AG04450 (cell line): ENCODE results near the gene KCNQ5. TPM values are rescaled to one million over a fixed set of nuclear protein-coding genes. Genes with fewer than 3 reads are reported as not detected.

ENCODE experiments used
- CTCF ChIA-PET: fragments of 300-600, 350-600 bp; formaldehyde crosslinking; extraction: SDS; loops from one replicate; lab custom pipeline; 2022; ENCODE audit warnings: antibody characterized with exemption, inconsistent platforms; lab: Charles Lee
- POLR2A ChIA-PET: fragments of 350-600 bp; formaldehyde crosslinking; extraction: SDS; loops from one replicate; lab custom pipeline; 2021; ENCODE audit warnings: antibody characterized with exemption, inconsistent platforms; lab: Yijun Ruan, JAX
- DNase-seq: peaks from one replicate; pipeline ENCODE4 v3.0.0-alpha.2; 2011; ENCODE audit warnings: low read depth, low spot score
- H3K27ac ChIP-seq: one replicate; pipeline ENCODE4 v1.5.1; 2012; ENCODE audit warnings: low read depth, low read length, control low read depth
- H3K27me3 ChIP-seq: one replicate; pipeline ENCODE4 v1.6.0; 2012; ENCODE audit warnings: low read length; ENCODE audit not compliant: control insufficient read depth, insufficient read depth
- H3K4me3 ChIP-seq: 2 replicates; pipeline ENCODE4 v1.5.1; 2011; ENCODE audit warnings: mild to moderate bottlenecking, low read depth, low read length, control low read depth
- H3K9me3 ChIP-seq: 2 replicates; pipeline ENCODE4 v1.5.1; 2012; ENCODE audit warnings: low read length; ENCODE audit not compliant: control insufficient read depth, insufficient read depth
- CTCF ChIP-seq: IDR thresholded peaks from 2 replicates; pipeline ENCODE4 v1.5.1; 2011; ENCODE audit warnings: low read depth, low read length, control low read depth, inconsistent platforms
- polyA plus RNA-seq: library from polyadenylated mRNA; depleted of rRNA; stranded (reverse); fragments of >200 nt; gene quantifications from 2 replicates; pipeline ENCODE4 v1.2.3, GENCODE V29; 2011

Gene KCNQ5
- polyA plus RNA-seq, 1 experiment, result 0.52 TPM

DNA sequence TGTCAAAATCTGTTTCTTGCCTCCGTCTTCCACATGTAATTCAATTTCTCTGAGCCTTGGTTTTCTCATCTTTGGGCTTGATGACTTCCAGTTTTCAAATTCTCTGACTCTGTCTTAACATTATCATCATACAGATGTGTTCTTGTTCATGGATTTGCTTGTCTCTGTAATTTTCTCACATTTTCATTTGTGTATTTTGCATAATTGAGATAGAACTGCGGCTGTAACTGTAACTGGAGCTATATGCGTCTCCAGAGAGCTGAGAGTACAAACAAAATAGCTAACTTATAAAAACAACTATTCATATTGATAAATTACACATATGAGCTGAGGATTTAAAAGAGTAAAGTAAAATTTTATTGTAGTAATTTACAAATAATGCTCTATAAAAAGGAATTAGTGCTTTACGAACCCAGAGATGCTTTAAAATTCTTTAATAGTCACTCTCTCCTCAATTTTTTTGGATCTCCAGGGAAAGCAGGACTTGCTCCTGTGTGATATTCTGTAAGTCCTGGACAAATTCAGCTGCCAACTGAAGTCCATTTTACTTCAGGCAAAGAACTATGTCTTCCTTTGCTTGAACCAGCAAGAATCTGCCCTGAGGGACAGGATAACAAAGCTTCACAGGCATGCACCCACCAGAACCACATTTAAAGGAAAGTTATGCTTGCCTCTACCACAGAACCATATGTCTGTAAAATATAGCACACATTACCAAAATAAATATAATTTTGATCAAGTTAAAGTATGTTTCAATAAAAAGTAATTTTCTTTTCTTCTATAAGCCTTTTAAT is 315.1 kb downstream of the KCNQ5 start:
- Histone ChIP-seq H3K4me3 (no peak overlapping the region), H3K9me3 (no peaks in the 10 kb centered on the region), H3K27ac (no peak overlapping the region), H3K27me3 (no peaks in the 10 kb centered on the region)
- ChIA-PET POLR2A (no interaction called here), CTCF (no interaction called here)
- DNase-seq, result no peak
- no peak for TF ChIP-seq CTCF

- CTCF ChIA-PET, result no interaction called here
- POLR2A ChIA-PET, result no interaction called here
- no peak for DNase-seq
Observed at GRCh38 chr6:72938104-72938503, 316.2 kb downstream of the KCNQ5 start.

GRCh38 chr6:72939004-72939403 is 317.1 kb downstream of the KCNQ5 start:
- CTCF ChIA-PET, result interaction anchor here (0.9 kb wide), 1 partner anchor 10 kb away, joined by 3 read pairs; no protein-coding TSS in a partner anchor
- no peak for DNase-seq
- no peaks in the 10 kb centered on the region for H3K9me3 ChIP-seq
- no peak overlapping the region for H3K27ac ChIP-seq
- H3K27me3 ChIP-seq, result no peaks in the 10 kb centered on the region
- H3K4me3 ChIP-seq, result no peak overlapping the region
- TF ChIP-seq CTCF, result no peak
- POLR2A ChIA-PET, result no interaction called here

More at GRCh38 chr6:72938104-72938503, 316.2 kb downstream of the KCNQ5 start:
- TF ChIP-seq CTCF, result no peak
- Histone ChIP-seq H3K4me3 (no peak overlapping the region), H3K27ac (no peak overlapping the region), H3K9me3 (no peaks in the 10 kb centered on the region), H3K27me3 (no peaks in the 10 kb centered on the region)

- ChIA-PET CTCF (no interaction called here), POLR2A (no interaction called here)
- no peak for DNase-seq
- no peaks in the 10 kb centered on the region for H3K27me3 ChIP-seq
- no peaks in the 10 kb centered on the region for H3K9me3 ChIP-seq
- TF ChIP-seq CTCF, result no peak
- H3K27ac ChIP-seq, result no peak overlapping the region
- H3K4me3 ChIP-seq, result no peak overlapping the region
Observed at GRCh38 chr6:72940265-72940664, 318.4 kb downstream of the KCNQ5 start.

GRCh38 chr6:72941263-72941662 is 319.4 kb downstream of the KCNQ5 start:
- ChIA-PET CTCF (no interaction called here), POLR2A (no interaction called here)
- no peak for TF ChIP-seq CTCF
- Histone ChIP-seq H3K9me3 (no peaks in the 10 kb centered on the region), H3K27ac (no peak overlapping the region), H3K4me3 (no peak overlapping the region), H3K27me3 (no peaks in the 10 kb centered on the region)
- no peak for DNase-seq
